HS-5 (cell line): ENCODE data around the gene TESK1.

Experiments
- DNase-seq: peaks from one replicate; pipeline ENCODE4 v3.0.0-alpha.2; 2012; ENCODE audit warnings: low read depth

The TESK1 gene

GRCh38 chr9:35604578-35605350 is at the start of gene TESK1:
Gene TESK1, plus strand, starts transcription at chr9:35605262. Its CDS starts 358 bp downstream, at chr9:35605620.
- DNase-seq: peak; percentile 32

- DNase-seq: no peak
Measured at GRCh38 chr9:35555881-35556280, 49.2 kb upstream of the TESK1 start.

- DNase-seq: no peak
Measured at GRCh38 chr9:35556776-35557175, 48.3 kb upstream of the TESK1 start.

GRCh38 chr9:35557320-35557719 is 47.7 kb upstream of the TESK1 start:
- no peak for DNase-seq

GRCh38 chr9:35558185-35558584 is 46.9 kb upstream of the TESK1 start:
- DNase-seq: no peak

- no peak for DNase-seq
Measured at GRCh38 chr9:35559792-35560530, 45.1 kb upstream of the TESK1 start.

- no peak for DNase-seq
Measured at GRCh38 chr9:35560625-35561337, 44.3 kb upstream of the TESK1 start.

- DNase-seq: no peak
Measured at GRCh38 chr9:35561468-35562261, 43.4 kb upstream of the TESK1 start.

GRCh38 chr9:35562895-35563780 is 41.9 kb upstream of the TESK1 start:
- no peak for DNase-seq

- DNase-seq: no peak
Measured at GRCh38 chr9:35563791-35564197, 41.3 kb upstream of the TESK1 start.

GRCh38 chr9:35564658-35565061 is 40.4 kb upstream of the TESK1 start:
- DNase-seq: no peak

GRCh38 chr9:35566417-35566816 is 38.6 kb upstream of the TESK1 start:
- DNase-seq: no peak

- no peak for DNase-seq
Measured at GRCh38 chr9:35568196-35568595, 36.9 kb upstream of the TESK1 start.

- DNase-seq: no peak
Measured at GRCh38 chr9:35569206-35569605, 35.9 kb upstream of the TESK1 start.

- no peak for DNase-seq
Measured at GRCh38 chr9:35570709-35571504, 34.2 kb upstream of the TESK1 start.

GRCh38 chr9:35574578-35575122 is 30.4 kb upstream of the TESK1 start:
- DNase-seq: no peak

GRCh38 chr9:35575478-35575877 is 29.6 kb upstream of the TESK1 start:
- DNase-seq: no peak

GRCh38 chr9:35577486-35577885 is 27.6 kb upstream of the TESK1 start:
- DNase-seq: no peak

- no peak for DNase-seq
Measured at GRCh38 chr9:35579130-35579529, 25.9 kb upstream of the TESK1 start.
